Spleen (tissue), 7 donors: Measurements from ENCODE around the gene NRROS.

Experiments used
- CTCF ChIP-seq, 11 experiments: fragments of 200-600 bp in 7 of 11; fragments of 450-650 bp in 4 of 11; sonication (generic) in 4 of 11; IDR thresholded peaks in 8 of 11; conservative IDR thresholded peaks in 3 of 11; 1 replicate in 7 of 11; 2 replicates in 4 of 11; pipeline versions ENCODE4 v1.4.0 to v1.8.0; 2016 to 2021; ENCODE audit warnings: antibody characterized with exemption in 11 of 11, inconsistent platforms in 4 of 11, mild to moderate bottlenecking in 1 of 11
- POLR2A ChIP-seq, 3 donors: fragments of 450-650 bp; IDR thresholded peaks; one replicate each; pipeline ENCODE4 v1.5.1; 2017; ENCODE audit warnings: antibody characterized with exemption in 3 of 3, mild to moderate bottlenecking in 1 of 3
- POLR2AphosphoS5 ChIP-seq, 3 donors: sonication (generic); formaldehyde crosslinking; IDR thresholded peaks; one replicate each; pipeline ENCODE4 v1.5.1; 2017; ENCODE audit warnings: antibody characterized with exemption in 3 of 3
- donor health status: DM: no; HTN: no; CAD: no; lungs with moderate emphysema.
- donor health status: DM: no; HTN: no; CAD: no.
- donor health status: DM: no; HTN: no; CAD: no.

- TF ChIP-seq POLR2AphosphoS5 (IDR thresholded peaks at IDR 0.05), result no peak
- TF ChIP-seq POLR2A (IDR thresholded peaks at IDR 0.05), result no peak
- no peak for TF ChIP-seq CTCF (IDR thresholded peaks at IDR 0.05 in 8 of 11, conservative IDR thresholded peaks at IDR 0.05 in 3 of 11)
Observed at GRCh38 chr3:196654735-196655090, 15.2 kb downstream of the NRROS start.
